ENCODE data around the gene POLE2.

The POLE2 gene

DNA sequence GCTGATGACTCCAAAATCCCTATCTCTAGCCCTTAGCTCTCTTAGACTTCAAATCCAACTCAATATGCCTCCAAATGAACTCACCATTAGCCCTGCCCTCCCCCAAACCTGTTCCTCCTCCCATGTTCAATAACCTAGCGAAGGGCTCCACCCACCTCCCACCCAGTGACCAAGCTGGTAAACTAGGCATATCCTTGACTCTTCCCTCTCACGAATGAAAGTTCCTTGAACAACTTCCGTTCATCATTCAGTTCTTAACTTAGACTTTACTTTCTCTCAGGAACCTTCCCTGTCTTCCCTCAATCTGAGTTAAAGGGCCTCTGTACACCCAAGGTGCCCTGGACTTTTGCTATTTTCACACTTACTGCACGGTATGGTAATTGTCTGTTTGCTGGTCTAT, 3.0 kb upstream of the POLE2 start (continued):
- no peak for TF ChIP-seq PRDM10 (tag by site-specific recombination; IDR thresholded peaks at IDR 0.05)
- TF ChIP-seq ZNF394 (tag by site-specific recombination; IDR thresholded peaks at IDR 0.05; ENCODE audit: borderline replicate concordance) = no peak
- no peak for TF ChIP-seq ZNF140 (tag by site-specific recombination; IDR thresholded peaks at IDR 0.05)
- no peak for TF ChIP-seq ZNF792 (tag by site-specific recombination; IDR thresholded peaks at IDR 0.05)
- TF ChIP-seq ZNF707 (tag by site-specific recombination; IDR thresholded peaks at IDR 0.05) = no peak
- no peak for TF ChIP-seq KLF7 (tag by site-specific recombination; IDR thresholded peaks at IDR 0.05; ENCODE audit: borderline replicate concordance)
- no peak for TF ChIP-seq ZNF19 (tag by site-specific recombination; IDR thresholded peaks at IDR 0.05; ENCODE audit: low read depth)

- no peaks in the 10 kb centered on the region for H3K9me3 ChIP-seq (ENCODE audit: control insufficient read depth, insufficient read depth, low read depth, low read length)
- H3K4me1 ChIP-seq (ENCODE audit: control insufficient read depth, insufficient read depth, low read length) = no peaks in the 10 kb centered on the region; the same call in 1 of the 2 replicates
- POLR2A ChIA-PET = interaction anchor here (1.4 to 2.3 kb wide), 2 partner anchors 79 to 174 kb away, joined by 5 to 19 read pairs; partner anchors contain the start of gene KLHDC2
- peak overlapping the region; percentile 84; the same call in 1 of the 2 replicates for H3K27ac ChIP-seq (ENCODE audit: extremely low read depth, low read depth, low read length)
- CTCF ChIA-PET = no interaction called here
- peaks cover 0 to 3% of the 10 kb centered on the region in 2 experiments; a peak in 2 of 3 replicates for H3K36me3 ChIP-seq (ENCODE audit: control insufficient read depth in 2 of 2, insufficient read depth in 1 of 2, low read length in 2 of 2)
- H3K4me3 ChIP-seq (ENCODE audit: low read depth, low read length) = no peak overlapping the region
- TF ChIP-seq ZNF707 (tag by site-specific recombination; IDR thresholded peaks at IDR 0.05) (no peak), PRDM6 (tag by site-specific recombination; IDR thresholded peaks at IDR 0.05) (no peak), ZNF660 (tag by site-specific recombination; IDR thresholded peaks at IDR 0.05) (no peak), ZNF558 (tag by site-specific recombination; IDR thresholded peaks at IDR 0.05) (no peak), ZNF555 (tag by site-specific recombination; conservative IDR thresholded peaks at IDR 0.05) (no peak), SP2 (tag by site-specific recombination; IDR thresholded peaks at IDR 0.05) (no peak), ZNF48 (tag by site-specific recombination; IDR thresholded peaks at IDR 0.05) (no peak), ZFP37 (tag by site-specific recombination; IDR thresholded peaks at IDR 0.05) (no peak), ZNF202 (tag by site-specific recombination; IDR thresholded peaks at IDR 0.05; ENCODE audit: borderline replicate concordance) (no peak), ZNF19 (tag by site-specific recombination; IDR thresholded peaks at IDR 0.05; ENCODE audit: low read depth) (no peak), ZNF394 (tag by site-specific recombination; IDR thresholded peaks at IDR 0.05; ENCODE audit: borderline replicate concordance) (no peak), ZNF548 (tag by site-specific recombination; IDR thresholded peaks at IDR 0.05) (no peak)
These were observed 652 bp upstream of the POLE2 start for GRCh38 chr14:49688701-49689030.

DNA sequence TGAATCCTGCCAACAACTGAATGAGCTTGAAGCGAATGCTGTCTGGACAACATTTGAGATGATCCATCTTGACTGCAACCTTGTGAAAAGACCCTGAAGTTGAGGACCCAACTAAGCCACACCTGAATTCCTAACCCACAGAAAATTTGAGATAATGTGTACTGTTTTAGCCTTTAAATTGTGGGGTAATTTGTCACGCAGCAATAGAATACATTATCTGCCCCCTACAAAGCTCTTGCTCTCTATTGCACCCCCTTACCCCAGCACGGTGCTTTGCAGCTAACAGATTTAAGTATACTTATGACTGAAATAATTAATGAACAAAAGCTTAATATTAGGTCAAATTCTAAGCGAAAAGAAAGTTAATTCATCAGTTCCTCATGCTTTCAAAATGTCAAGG, 1.6 kb downstream of the POLE2 start:
- TF ChIP-seq RBAK (tag by site-specific recombination; IDR thresholded peaks at IDR 0.05) = peak; percentile 65; the same call in 1 of the 2 replicates
- no peak for TF ChIP-seq GFI1B (tag by site-specific recombination; IDR thresholded peaks at IDR 0.05)
- H3K4me1 ChIP-seq (ENCODE audit: control insufficient read depth, insufficient read depth, low read length) = no peaks in the 10 kb centered on the region; the same call in 1 of the 2 replicates
- no peak overlapping the region for H3K27ac ChIP-seq (ENCODE audit: extremely low read depth, low read depth, low read length)
- H3K9me3 ChIP-seq (ENCODE audit: control insufficient read depth, insufficient read depth, low read depth, low read length) = no peaks in the 10 kb centered on the region
- CTCF ChIA-PET = interaction anchor here (0.8 kb wide), 1 partner anchor 53 kb away, joined by 4 read pairs; no protein-coding TSS in a partner anchor
- no peak overlapping the region for H3K4me3 ChIP-seq (ENCODE audit: low read depth, low read length)
- peaks cover 19 to 25% of the 10 kb centered on the region in 2 experiments; a peak in 2 of 3 replicates for H3K36me3 ChIP-seq (ENCODE audit: control insufficient read depth in 2 of 2, insufficient read depth in 1 of 2, low read length in 2 of 2)
- POLR2A ChIA-PET = interaction anchor here (0.9 kb wide), 1 partner anchor 83 kb away, joined by 3 read pairs; no protein-coding TSS in a partner anchor

Measured in HEK293 (cell line).